ENCODE measurements around the gene PPP6C.
"Not testable (repeated sequence)": the region's sequence is repeated elsewhere in the genome, so short reads cannot be mapped to it uniquely, and the experiment has no call there.

PPP6C gene

DNA sequence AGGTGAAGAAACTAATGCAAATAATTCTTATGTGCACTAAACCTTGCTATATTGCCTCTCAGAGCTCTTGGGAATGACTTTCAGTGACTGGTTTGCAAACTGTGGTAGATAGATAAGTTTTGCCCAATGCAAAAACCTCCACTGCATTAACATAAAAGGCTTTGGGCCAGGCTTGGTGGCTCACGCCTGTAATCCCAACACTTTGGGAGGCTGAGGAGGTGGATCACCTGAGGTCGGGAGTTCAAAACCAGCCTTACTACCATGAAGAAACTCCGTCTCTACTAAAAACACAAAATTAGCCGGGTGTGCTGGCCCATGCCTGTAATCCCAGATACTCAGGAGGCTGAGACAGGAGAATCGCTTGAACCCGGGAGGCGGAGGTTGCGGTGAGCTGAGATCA is 44.5 kb upstream of the PPP6C start:
- H3K27ac ChIP-seq (ENCODE audit: insufficient read depth in 1 of 2, low read depth in 1 of 2, low read length in 2 of 2, poor library complexity in 1 of 2, severe bottlenecking in 2 of 2); H3K27me3 ChIP-seq (replicated peaks in 2 of 5; ENCODE audit: control insufficient read depth in 4 of 5, insufficient read depth in 5 of 5, low read length in 4 of 5); H3K9me3 ChIP-seq (ENCODE audit: control extremely low read depth in 1 of 5, control insufficient read depth in 4 of 5, insufficient read depth in 2 of 5, low read depth in 1 of 5, low read length in 4 of 5); H3K4me3 ChIP-seq (ENCODE audit: control insufficient read depth in 1 of 7, extremely low read depth in 1 of 7, insufficient read depth in 4 of 7, low read depth in 2 of 7, low read length in 6 of 7): not testable (repeated sequence)
- peaks cover 5 to 20% (median 13%) of the 10 kb centered on the region in 4 experiments for H3K4me1 ChIP-seq (ENCODE audit: control extremely low read depth in 1 of 4, control insufficient read depth in 4 of 4, insufficient read depth in 4 of 4, low read length in 3 of 4)
- H3K36me3 ChIP-seq (ENCODE audit: control insufficient read depth in 4 of 4, insufficient read depth in 4 of 4, low read length in 3 of 4): peaks cover 25 to 78% (median 52%) of the 10 kb centered on the region in 4 experiments
- peak in 1 of 3 donors; percentile 12 for DNase-seq
- ChIA-PET POLR2A (interaction anchor here (0.8 to 2.7 kb wide), 2 partner anchors 16 to 34 kb away, joined by 4 to 14 read pairs; partner anchors contain the start of gene RABEPK), CTCF (interaction anchor here (1.0 kb wide), 1 partner anchor 28 kb away, joined by 3 read pairs; the partner anchor contains the start of gene GAPVD1)
- WGBS (ENCODE audit: insufficient coverage): 100% methylated on average over 3 of the region's 8 CpGs

DNA sequence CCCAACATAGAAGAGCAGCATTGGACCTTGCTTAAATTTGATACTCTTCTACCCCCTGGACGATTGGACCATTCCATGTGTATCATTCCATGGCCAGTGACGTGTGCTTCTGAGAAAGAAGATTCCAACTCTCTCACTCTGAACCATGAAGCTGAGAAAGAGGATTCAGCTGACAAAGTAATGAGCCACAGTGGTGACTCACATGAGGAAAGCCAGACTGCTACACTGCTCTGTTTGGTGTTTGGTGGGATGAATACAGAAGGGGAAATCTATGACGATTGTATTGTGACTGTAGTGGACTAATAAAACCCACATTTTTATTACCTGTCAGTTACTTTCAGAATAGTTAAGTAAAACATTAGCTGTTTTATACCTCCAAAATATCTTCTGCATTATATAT is 44.1 kb upstream of the PPP6C start:
- H3K36me3 ChIP-seq (ENCODE audit: control insufficient read depth in 4 of 4, insufficient read depth in 4 of 4, low read length in 3 of 4): peaks cover 22 to 74% (median 48%) of the 10 kb centered on the region in 4 experiments
- H3K27ac ChIP-seq (ENCODE audit: insufficient read depth in 1 of 2, low read depth in 1 of 2, low read length in 2 of 2, poor library complexity in 1 of 2, severe bottlenecking in 2 of 2): no peak overlapping the region
- no peaks in the 10 kb centered on the region for H3K9me3 ChIP-seq (ENCODE audit: control extremely low read depth in 1 of 5, control insufficient read depth in 4 of 5, insufficient read depth in 2 of 5, low read depth in 1 of 5, low read length in 4 of 5)
- WGBS (ENCODE audit: insufficient coverage): 100% methylated on average over 2 of the region's 3 CpGs
- peak in 2 of 3 donors; percentile 30 to 39 for DNase-seq
- ChIA-PET POLR2A (interaction anchor here (0.8 to 2.7 kb wide), 2 partner anchors 16 to 33 kb away, joined by 4 to 14 read pairs; partner anchors contain the start of gene RABEPK), CTCF (interaction anchor here (1.0 kb wide), 1 partner anchor 28 kb away, joined by 3 read pairs; the partner anchor contains the start of gene GAPVD1)
- no peak overlapping the region for H3K4me3 ChIP-seq (ENCODE audit: control insufficient read depth in 1 of 7, extremely low read depth in 1 of 7, insufficient read depth in 4 of 7, low read depth in 2 of 7, low read length in 6 of 7)
- H3K4me1 ChIP-seq (ENCODE audit: control extremely low read depth in 1 of 4, control insufficient read depth in 4 of 4, insufficient read depth in 4 of 4, low read length in 3 of 4): peaks cover 5 to 16% (median 10%) of the 10 kb centered on the region in 4 experiments
- H3K27me3 ChIP-seq (replicated peaks in 2 of 5; ENCODE audit: control insufficient read depth in 4 of 5, insufficient read depth in 5 of 5, low read length in 4 of 5): no peaks in the 10 kb centered on the region

DNA sequence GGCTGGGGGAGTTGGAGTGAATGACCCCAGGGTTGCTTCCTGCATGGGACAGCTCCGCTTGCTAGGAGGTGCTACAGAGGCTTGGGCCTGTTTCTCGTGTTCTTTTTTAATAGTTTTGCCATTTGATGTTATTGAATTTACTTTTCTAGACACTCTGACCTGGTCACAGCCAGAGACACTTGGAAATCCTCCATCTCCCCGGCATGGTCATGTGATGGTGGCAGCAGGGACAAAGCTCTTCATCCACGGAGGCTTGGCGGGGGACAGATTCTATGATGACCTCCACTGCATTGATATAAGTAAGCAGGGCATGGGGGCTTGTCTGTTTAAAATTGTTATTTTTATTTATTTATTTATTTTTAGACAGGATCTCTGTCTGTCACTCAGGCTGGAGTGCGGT is 38.2 kb upstream of the PPP6C start:
- WGBS (ENCODE audit: insufficient coverage): 100% methylated on average over 2 of the region's 6 CpGs
- Histone ChIP-seq H3K4me3 (ENCODE audit: control insufficient read depth in 1 of 7, extremely low read depth in 1 of 7, insufficient read depth in 4 of 7, low read depth in 2 of 7, low read length in 6 of 7) (no peak overlapping the region), H3K27ac (ENCODE audit: insufficient read depth in 1 of 2, low read depth in 1 of 2, low read length in 2 of 2, poor library complexity in 1 of 2, severe bottlenecking in 2 of 2) (no peak overlapping the region), H3K4me1 (ENCODE audit: control extremely low read depth in 1 of 4, control insufficient read depth in 4 of 4, insufficient read depth in 4 of 4, low read length in 3 of 4) (no peaks in the 10 kb centered on the region), H3K9me3 (ENCODE audit: control extremely low read depth in 1 of 5, control insufficient read depth in 4 of 5, insufficient read depth in 2 of 5, low read depth in 1 of 5, low read length in 4 of 5) (no peaks in the 10 kb centered on the region), H3K27me3 (replicated peaks in 2 of 5; ENCODE audit: control insufficient read depth in 4 of 5, insufficient read depth in 5 of 5, low read length in 4 of 5) (no peaks in the 10 kb centered on the region), H3K36me3 (ENCODE audit: control insufficient read depth in 4 of 4, insufficient read depth in 4 of 4, low read length in 3 of 4) (peaks cover 6 to 43% (median 24%) of the 10 kb centered on the region in 4 experiments)
- POLR2A ChIA-PET: interaction anchor here (0.6 kb wide), 1 partner anchor 578 kb away, joined by 3 read pairs; no protein-coding TSS in a partner anchor
- CTCF ChIA-PET: interaction anchor here (0.6 kb wide), 1 partner anchor 49 kb away, joined by 3 read pairs; no protein-coding TSS in a partner anchor
- no peak for DNase-seq

DNA sequence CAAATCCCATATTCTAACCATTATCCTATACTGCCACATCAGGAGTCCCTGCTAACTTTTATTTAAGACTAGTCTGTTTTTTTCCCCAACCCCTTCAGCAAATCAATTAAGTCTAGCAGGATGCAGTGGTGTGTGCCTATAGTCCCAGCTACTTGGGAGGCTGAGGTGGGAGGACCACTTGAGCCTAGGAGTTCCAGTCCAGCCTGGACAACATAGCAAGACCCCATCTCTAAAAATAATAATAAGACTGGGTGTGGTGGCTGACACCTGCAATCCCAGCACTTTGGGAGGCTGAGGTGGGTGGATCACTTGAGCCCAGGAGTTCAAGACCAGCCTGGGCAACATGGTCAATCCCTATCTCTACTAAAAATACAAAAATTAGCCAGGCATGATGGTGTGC is 35.3 kb upstream of the PPP6C start:
- H3K4me1 ChIP-seq (ENCODE audit: control extremely low read depth in 1 of 4, control insufficient read depth in 4 of 4, insufficient read depth in 4 of 4, low read length in 3 of 4); DNase-seq; H3K9me3 ChIP-seq (ENCODE audit: control extremely low read depth in 1 of 5, control insufficient read depth in 4 of 5, insufficient read depth in 2 of 5, low read depth in 1 of 5, low read length in 4 of 5); CTCF ChIA-PET; H3K27me3 ChIP-seq (replicated peaks in 2 of 5; ENCODE audit: control insufficient read depth in 4 of 5, insufficient read depth in 5 of 5, low read length in 4 of 5); H3K4me3 ChIP-seq (ENCODE audit: control insufficient read depth in 1 of 7, extremely low read depth in 1 of 7, insufficient read depth in 4 of 7, low read depth in 2 of 7, low read length in 6 of 7); H3K27ac ChIP-seq (ENCODE audit: insufficient read depth in 1 of 2, low read depth in 1 of 2, low read length in 2 of 2, poor library complexity in 1 of 2, severe bottlenecking in 2 of 2): not testable (repeated sequence)
- POLR2A ChIA-PET: interaction anchor here (0.5 kb wide), 1 partner anchor 21 kb away, joined by 4 read pairs; no protein-coding TSS in a partner anchor
- H3K36me3 ChIP-seq (ENCODE audit: control insufficient read depth in 4 of 4, insufficient read depth in 4 of 4, low read length in 3 of 4): peaks cover 8 to 40% (median 26%) of the 10 kb centered on the region in 4 experiments

DNA sequence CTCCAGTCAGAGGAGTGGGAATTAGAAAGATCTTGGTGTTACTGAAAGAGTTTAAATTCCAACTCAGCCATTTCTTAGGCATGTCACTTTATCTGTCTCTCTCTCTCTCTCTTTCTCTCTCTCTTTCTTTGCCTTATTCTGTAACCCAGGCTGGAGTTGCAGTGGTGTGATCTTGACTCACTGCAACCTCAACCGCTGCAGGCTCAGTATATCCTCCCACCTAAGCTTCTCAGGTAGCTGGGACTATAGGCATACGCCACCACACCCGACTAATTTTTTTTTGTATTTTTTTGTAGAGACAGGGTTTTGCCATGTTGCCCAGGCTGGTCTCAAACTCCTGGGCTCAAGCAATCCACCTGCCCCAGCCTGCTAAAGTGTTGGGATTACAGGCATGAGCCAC is 29.0 kb upstream of the PPP6C start:
- DNase-seq: no peak
- ChIA-PET CTCF (interaction anchor here (0.7 kb wide), 1 partner anchor 14 kb away, joined by 3 read pairs; no protein-coding TSS in a partner anchor), POLR2A (interaction anchor here (1.9 kb wide), 1 partner anchor 23 kb away, joined by 5 read pairs; the partner anchor contains the start of gene HSPA5)

DNA sequence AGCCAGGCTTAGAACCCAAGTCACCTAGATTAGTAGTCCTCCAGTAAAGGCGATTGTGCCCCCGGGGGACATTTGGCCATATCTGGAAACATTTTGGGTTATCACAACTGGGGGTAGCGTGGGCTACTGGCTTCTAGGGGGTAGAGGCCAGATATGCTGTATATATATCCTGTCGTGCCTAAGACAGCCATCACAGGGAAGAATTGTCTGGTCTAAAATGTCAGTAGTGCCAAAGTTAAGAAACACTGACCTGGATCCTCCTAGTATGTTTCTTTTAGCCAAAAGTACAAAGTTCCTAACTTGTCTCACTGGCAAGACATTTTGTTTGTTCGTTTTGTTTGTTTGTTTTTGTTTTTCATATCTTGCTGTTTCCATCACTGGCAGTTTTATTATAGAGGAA is 24.6 kb upstream of the PPP6C start:
- CTCF ChIA-PET: no interaction called here

More for the DNA sequence above, 29.0 kb upstream of the PPP6C start:
- Histone ChIP-seq H3K36me3 (ENCODE audit: control insufficient read depth in 4 of 4, insufficient read depth in 4 of 4, low read length in 3 of 4) (peaks cover 8 to 31% (median 23%) of the 10 kb centered on the region in 4 experiments), H3K9me3 (ENCODE audit: control extremely low read depth in 1 of 5, control insufficient read depth in 4 of 5, insufficient read depth in 2 of 5, low read depth in 1 of 5, low read length in 4 of 5) (no peaks in the 10 kb centered on the region), H3K4me1 (ENCODE audit: control extremely low read depth in 1 of 4, control insufficient read depth in 4 of 4, insufficient read depth in 4 of 4, low read length in 3 of 4) (no peaks in the 10 kb centered on the region), H3K4me3 (ENCODE audit: control insufficient read depth in 1 of 7, extremely low read depth in 1 of 7, insufficient read depth in 4 of 7, low read depth in 2 of 7, low read length in 6 of 7) (no peak overlapping the region), H3K27ac (ENCODE audit: insufficient read depth in 1 of 2, low read depth in 1 of 2, low read length in 2 of 2, poor library complexity in 1 of 2, severe bottlenecking in 2 of 2) (no peak overlapping the region), H3K27me3 (replicated peaks in 2 of 5; ENCODE audit: control insufficient read depth in 4 of 5, insufficient read depth in 5 of 5, low read length in 4 of 5) (no peaks in the 10 kb centered on the region)
- 90% methylated on average over 2 of the region's 3 CpGs for WGBS (ENCODE audit: insufficient coverage)

DNA sequence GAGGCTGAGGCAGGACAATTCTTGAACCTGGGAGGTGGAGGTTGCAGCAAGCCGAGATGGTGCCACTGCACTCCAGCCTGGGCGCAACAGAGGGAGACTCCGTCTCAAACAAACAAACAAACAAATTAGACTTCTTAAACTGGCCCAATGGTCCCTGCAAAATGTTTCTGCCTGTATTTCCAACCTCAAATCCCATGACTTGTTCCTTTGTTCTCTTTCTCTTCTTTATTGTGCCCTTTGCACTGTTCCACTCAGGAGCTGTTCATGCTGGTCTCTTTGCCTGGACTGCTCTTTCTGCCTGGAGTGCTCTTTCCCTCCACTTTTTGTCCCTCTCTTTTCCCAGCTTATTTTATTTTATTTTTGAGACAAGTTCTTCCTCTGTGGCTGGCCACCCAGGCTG is 14.9 kb upstream of the PPP6C start:
- ChIA-PET POLR2A (no interaction called here), CTCF (interaction anchor here (0.5 to 1.1 kb wide), 2 partner anchors 14 to 684 kb away, joined by 3 read pairs; no protein-coding TSS in a partner anchor)
- Histone ChIP-seq H3K9me3 (ENCODE audit: control extremely low read depth in 1 of 5, control insufficient read depth in 4 of 5, insufficient read depth in 2 of 5, low read depth in 1 of 5, low read length in 4 of 5) (no peaks in the 10 kb centered on the region), H3K4me1 (ENCODE audit: control extremely low read depth in 1 of 4, control insufficient read depth in 4 of 4, insufficient read depth in 4 of 4, low read length in 3 of 4) (peaks cover 3 to 13% (median 6%) of the 10 kb centered on the region in 4 experiments), H3K4me3 (ENCODE audit: control insufficient read depth in 1 of 7, extremely low read depth in 1 of 7, insufficient read depth in 4 of 7, low read depth in 2 of 7, low read length in 6 of 7) (no peak overlapping the region), H3K27ac (ENCODE audit: insufficient read depth in 1 of 2, low read depth in 1 of 2, low read length in 2 of 2, poor library complexity in 1 of 2, severe bottlenecking in 2 of 2) (no peak overlapping the region), H3K27me3 (replicated peaks in 2 of 5; ENCODE audit: control insufficient read depth in 4 of 5, insufficient read depth in 5 of 5, low read length in 4 of 5) (no peaks in the 10 kb centered on the region), H3K36me3 (ENCODE audit: control insufficient read depth in 4 of 4, insufficient read depth in 4 of 4, low read length in 3 of 4) (peaks cover 3 to 35% (median 27%) of the 10 kb centered on the region in 4 experiments)
- no peak for DNase-seq
- 89% methylated on average over 3 of the region's 3 CpGs for WGBS (ENCODE audit: insufficient coverage)

More for the DNA sequence above, 24.6 kb upstream of the PPP6C start:
- DNase-seq: no peak
- Histone ChIP-seq H3K36me3 (ENCODE audit: control insufficient read depth in 4 of 4, insufficient read depth in 4 of 4, low read length in 3 of 4) (peaks cover 6 to 37% (median 20%) of the 10 kb centered on the region in 4 experiments), H3K4me3 (ENCODE audit: control insufficient read depth in 1 of 7, extremely low read depth in 1 of 7, insufficient read depth in 4 of 7, low read depth in 2 of 7, low read length in 6 of 7) (no peak overlapping the region), H3K27ac (ENCODE audit: insufficient read depth in 1 of 2, low read depth in 1 of 2, low read length in 2 of 2, poor library complexity in 1 of 2, severe bottlenecking in 2 of 2) (no peak overlapping the region), H3K9me3 (ENCODE audit: control extremely low read depth in 1 of 5, control insufficient read depth in 4 of 5, insufficient read depth in 2 of 5, low read depth in 1 of 5, low read length in 4 of 5) (no peaks in the 10 kb centered on the region), H3K4me1 (ENCODE audit: control extremely low read depth in 1 of 4, control insufficient read depth in 4 of 4, insufficient read depth in 4 of 4, low read length in 3 of 4) (no peaks in the 10 kb centered on the region), H3K27me3 (replicated peaks in 2 of 5; ENCODE audit: control insufficient read depth in 4 of 5, insufficient read depth in 5 of 5, low read length in 4 of 5) (no peaks in the 10 kb centered on the region)
- POLR2A ChIA-PET: no interaction called here
- WGBS (ENCODE audit: insufficient coverage): 97% methylated on average over 4 of the region's 5 CpGs

Measured in common myeloid progenitor, CD34-positive (primary cell).